HepG2 (cell line): Measurements from ENCODE around the gene SLC25A10. TPM values are rescaled to one million over a fixed set of nuclear protein-coding genes. Genes with fewer than 3 reads are reported as not detected.

ENCODE experiments used
- AKAP8 ChIP-seq: sonication (generic); formaldehyde crosslinking; IDR thresholded peaks from 2 replicates; pipeline ENCODE4 v1.5.1; 2020; ENCODE audit warnings: mild to moderate bottlenecking, missing genetic modification reagents
- GMEB1 ChIP-seq: sonication (generic); formaldehyde crosslinking; IDR thresholded peaks from 2 replicates; pipeline ENCODE4 v1.5.1; 2020; ENCODE audit warnings: missing genetic modification reagents, mild to moderate bottlenecking, borderline replicate concordance
- NFYB ChIP-seq: sonication (generic); formaldehyde crosslinking; IDR thresholded peaks from 2 replicates; pipeline ENCODE4 v1.4.0; 2020; ENCODE audit warnings: missing genetic modification reagents
- SATB2 ChIP-seq: sonication (generic); formaldehyde crosslinking; IDR thresholded peaks from 2 replicates; pipeline ENCODE4 v1.5.0; 2020; ENCODE audit warnings: missing genetic modification reagents
- ZBTB7A ChIP-seq: sonication (generic); formaldehyde crosslinking; IDR thresholded peaks from 2 replicates; pipeline ENCODE4 v1.8.0; 2022; ENCODE audit warnings: mild to moderate bottlenecking, missing genetic modification reagents
- ZNF12 ChIP-seq: sonication (generic); formaldehyde crosslinking; IDR thresholded peaks from 2 replicates; pipeline ENCODE4 v1.5.0; 2020; ENCODE audit warnings: missing genetic modification reagents
- ZNF281 ChIP-seq: sonication (generic); formaldehyde crosslinking; IDR thresholded peaks from 2 replicates; pipeline ENCODE4 v1.4.0; 2020; ENCODE audit warnings: missing genetic modification reagents, borderline replicate concordance
- ZNF317 ChIP-seq: sonication (generic); formaldehyde crosslinking; IDR thresholded peaks from 2 replicates; pipeline ENCODE4 v1.5.0; 2020; ENCODE audit warnings: mild to moderate bottlenecking, missing genetic modification reagents
- ZSCAN29 ChIP-seq: sonication (generic); formaldehyde crosslinking; conservative IDR thresholded peaks from 2 replicates; pipeline ENCODE4 v1.4.0; 2020; ENCODE audit warnings: mild to moderate bottlenecking, missing genetic modification reagents
- polyA plus RNA-seq, 8 experiments: library from polyadenylated mRNA; depleted of rRNA in 3 of 8; stranded (reverse) in 7 of 8; unstranded in 1 of 8; fragments of >200 nt; fragmentation: Illumina TruSeq in 4 of 8; extraction: Trizol in 4 of 8; gene quantifications; 2 replicates each; pipeline versions ENCODE4 v1.2.1 to v1.2.3, GENCODE V29; 2011 to 2016; ENCODE audit warnings: low read depth in 4 of 8, missing spikeins in 1 of 8, mixed read lengths in 1 of 8; ENCODE audit not compliant: insufficient read depth in 1 of 8
- total RNA-seq, 5 experiments: library from RNA; depleted of rRNA; stranded (reverse); fragments of >200 nt; fragmentation: Illumina TruSeq; extraction: Trizol; gene quantifications; 2 replicates each; pipeline ENCODE4 v1.2.3, GENCODE V29; 2016; ENCODE audit warnings: low read depth in 1 of 5
- TF ChIP-seq, protein P1 (sequence below): sonication (generic); formaldehyde crosslinking; IDR thresholded peaks from 2 replicates; pipeline ENCODE4 v1.4.0; 2020; ENCODE audit warnings: low read depth, missing genetic modification reagents
- TF ChIP-seq, protein P2 (sequence below): sonication (generic); formaldehyde crosslinking; IDR thresholded peaks from 2 replicates; pipeline ENCODE4 v1.4.0; 2020; ENCODE audit warnings: missing genetic modification reagents, borderline replicate concordance
- TF ChIP-seq, protein P3 (sequence below): sonication (generic); formaldehyde crosslinking; IDR thresholded peaks from 2 replicates; pipeline ENCODE4 v1.9.0; 2022; ENCODE audit warnings: missing genetic modification reagents, mild to moderate bottlenecking, borderline replicate concordance
- TF ChIP-seq, protein P4 (sequence below): IDR thresholded peaks from 2 replicates; pipeline ENCODE4 v1.6.1; 2012; ENCODE audit warnings: inconsistent platforms
- TF ChIP-seq, protein P5 (sequence below): sonication (generic); formaldehyde crosslinking; IDR thresholded peaks from 2 replicates; pipeline ENCODE4 v1.8.0; 2022; ENCODE audit warnings: mild to moderate bottlenecking, missing genetic modification reagents; ENCODE audit not compliant: insufficient replicate concordance

Gene SLC25A10
- total and polyA plus RNA-seq, 2 of the 13 experiments (the other 11 are each of a cell fraction or from before 2014, with no cell fraction given) = 46.5 to 140 TPM

GRCh38 chr17:81727324-81728031, 15.4 kb downstream of the SLC25A10 start (continued):
- TF ChIP-seq, protein P1, sequence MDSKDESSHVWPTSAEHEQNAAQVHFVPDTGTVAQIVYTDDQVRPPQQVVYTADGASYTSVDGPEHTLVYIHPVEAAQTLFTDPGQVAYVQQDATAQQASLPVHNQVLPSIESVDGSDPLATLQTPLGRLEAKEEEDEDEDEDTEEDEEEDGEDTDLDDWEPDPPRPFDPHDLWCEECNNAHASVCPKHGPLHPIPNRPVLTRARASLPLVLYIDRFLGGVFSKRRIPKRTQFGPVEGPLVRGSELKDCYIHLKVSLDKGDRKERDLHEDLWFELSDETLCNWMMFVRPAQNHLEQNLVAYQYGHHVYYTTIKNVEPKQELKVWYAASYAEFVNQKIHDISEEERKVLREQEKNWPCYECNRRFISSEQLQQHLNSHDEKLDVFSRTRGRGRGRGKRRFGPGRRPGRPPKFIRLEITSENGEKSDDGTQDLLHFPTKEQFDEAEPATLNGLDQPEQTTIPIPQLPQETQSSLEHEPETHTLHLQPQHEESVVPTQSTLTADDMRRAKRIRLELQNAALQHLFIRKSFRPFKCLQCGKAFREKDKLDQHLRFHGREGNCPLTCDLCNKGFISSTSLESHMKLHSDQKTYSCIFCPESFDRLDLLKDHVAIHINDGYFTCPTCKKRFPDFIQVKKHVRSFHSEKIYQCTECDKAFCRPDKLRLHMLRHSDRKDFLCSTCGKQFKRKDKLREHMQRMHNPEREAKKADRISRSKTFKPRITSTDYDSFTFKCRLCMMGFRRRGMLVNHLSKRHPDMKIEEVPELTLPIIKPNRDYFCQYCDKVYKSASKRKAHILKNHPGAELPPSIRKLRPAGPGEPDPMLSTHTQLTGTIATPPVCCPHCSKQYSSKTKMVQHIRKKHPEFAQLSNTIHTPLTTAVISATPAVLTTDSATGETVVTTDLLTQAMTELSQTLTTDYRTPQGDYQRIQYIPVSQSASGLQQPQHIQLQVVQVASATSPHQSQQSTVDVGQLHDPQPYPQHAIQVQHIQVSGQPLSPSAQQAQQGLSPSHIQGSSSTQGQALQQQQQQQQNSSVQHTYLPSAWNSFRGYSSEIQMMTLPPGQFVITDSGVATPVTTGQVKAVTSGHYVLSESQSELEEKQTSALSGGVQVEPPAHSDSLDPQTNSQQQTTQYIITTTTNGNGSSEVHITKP (CRISPR knock-in tag) = peak; percentile 79; the same call in 1 of the 2 replicates
- TF ChIP-seq, protein P2, sequence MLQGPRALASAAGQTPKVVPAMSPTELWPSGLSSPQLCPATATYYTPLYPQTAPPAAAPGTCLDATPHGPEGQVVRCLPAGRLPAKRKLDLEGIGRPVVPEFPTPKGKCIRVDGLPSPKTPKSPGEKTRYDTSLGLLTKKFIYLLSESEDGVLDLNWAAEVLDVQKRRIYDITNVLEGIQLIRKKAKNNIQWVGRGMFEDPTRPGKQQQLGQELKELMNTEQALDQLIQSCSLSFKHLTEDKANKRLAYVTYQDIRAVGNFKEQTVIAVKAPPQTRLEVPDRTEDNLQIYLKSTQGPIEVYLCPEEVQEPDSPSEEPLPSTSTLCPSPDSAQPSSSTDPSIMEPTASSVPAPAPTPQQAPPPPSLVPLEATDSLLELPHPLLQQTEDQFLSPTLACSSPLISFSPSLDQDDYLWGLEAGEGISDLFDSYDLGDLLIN (CRISPR knock-in tag) = peak; percentile 88; the same call in 1 of the 2 replicates
- TF ChIP-seq ZNF12 (CRISPR knock-in tag) (peak; percentile 94), ZBTB7A (CRISPR knock-in tag) (peak; percentile 97), ZSCAN29 (CRISPR knock-in tag) (peak; percentile 82; the same call in 1 of the 2 replicates), GMEB1 (CRISPR knock-in tag) (peak; percentile 90), AKAP8 (CRISPR knock-in tag) (peak; percentile 83), SATB2 (CRISPR knock-in tag) (peak; percentile 99), NFYB (CRISPR knock-in tag) (peak; percentile 92), ZNF317 (CRISPR knock-in tag) (peak; percentile 92), ZNF281 (peak; percentile 83)
- TF ChIP-seq, protein P3, sequence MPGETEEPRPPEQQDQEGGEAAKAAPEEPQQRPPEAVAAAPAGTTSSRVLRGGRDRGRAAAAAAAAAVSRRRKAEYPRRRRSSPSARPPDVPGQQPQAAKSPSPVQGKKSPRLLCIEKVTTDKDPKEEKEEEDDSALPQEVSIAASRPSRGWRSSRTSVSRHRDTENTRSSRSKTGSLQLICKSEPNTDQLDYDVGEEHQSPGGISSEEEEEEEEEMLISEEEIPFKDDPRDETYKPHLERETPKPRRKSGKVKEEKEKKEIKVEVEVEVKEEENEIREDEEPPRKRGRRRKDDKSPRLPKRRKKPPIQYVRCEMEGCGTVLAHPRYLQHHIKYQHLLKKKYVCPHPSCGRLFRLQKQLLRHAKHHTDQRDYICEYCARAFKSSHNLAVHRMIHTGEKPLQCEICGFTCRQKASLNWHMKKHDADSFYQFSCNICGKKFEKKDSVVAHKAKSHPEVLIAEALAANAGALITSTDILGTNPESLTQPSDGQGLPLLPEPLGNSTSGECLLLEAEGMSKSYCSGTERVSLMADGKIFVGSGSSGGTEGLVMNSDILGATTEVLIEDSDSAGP = peak; percentile 92
- TF ChIP-seq, protein P4, sequence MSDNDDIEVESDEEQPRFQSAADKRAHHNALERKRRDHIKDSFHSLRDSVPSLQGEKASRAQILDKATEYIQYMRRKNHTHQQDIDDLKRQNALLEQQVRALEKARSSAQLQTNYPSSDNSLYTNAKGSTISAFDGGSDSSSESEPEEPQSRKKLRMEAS = peak; percentile 100
- TF ChIP-seq, protein P5, sequence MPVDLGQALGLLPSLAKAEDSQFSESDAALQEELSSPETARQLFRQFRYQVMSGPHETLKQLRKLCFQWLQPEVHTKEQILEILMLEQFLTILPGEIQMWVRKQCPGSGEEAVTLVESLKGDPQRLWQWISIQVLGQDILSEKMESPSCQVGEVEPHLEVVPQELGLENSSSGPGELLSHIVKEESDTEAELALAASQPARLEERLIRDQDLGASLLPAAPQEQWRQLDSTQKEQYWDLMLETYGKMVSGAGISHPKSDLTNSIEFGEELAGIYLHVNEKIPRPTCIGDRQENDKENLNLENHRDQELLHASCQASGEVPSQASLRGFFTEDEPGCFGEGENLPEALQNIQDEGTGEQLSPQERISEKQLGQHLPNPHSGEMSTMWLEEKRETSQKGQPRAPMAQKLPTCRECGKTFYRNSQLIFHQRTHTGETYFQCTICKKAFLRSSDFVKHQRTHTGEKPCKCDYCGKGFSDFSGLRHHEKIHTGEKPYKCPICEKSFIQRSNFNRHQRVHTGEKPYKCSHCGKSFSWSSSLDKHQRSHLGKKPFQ (CRISPR knock-in tag) = peak; percentile 87
